Nephron progenitor cell (in vitro differentiated cells): ENCODE measurements around the gene UBE2J2.

ENCODE experiments used
- DNase-seq: peaks from one replicate; pipeline ENCODE4 v3.0.0; 2021
- H3K27ac Mint-ChIP-seq: 2 replicates; pipeline ENCODE4 v1.8.0; 2021; ENCODE audit warnings: mild to moderate bottlenecking, moderate library complexity, mixed read lengths
- H3K27me3 Mint-ChIP-seq: 2 replicates; pipeline ENCODE4 v1.8.0; 2021; ENCODE audit warnings: mild to moderate bottlenecking, low read depth, mixed read lengths; ENCODE audit not compliant: poor library complexity
- H3K36me3 Mint-ChIP-seq: 2 replicates; pipeline ENCODE4 v1.8.0; 2021; ENCODE audit warnings: low read depth, mixed read lengths
- H3K4me1 Mint-ChIP-seq: 2 replicates; pipeline ENCODE4 v1.8.0; 2021; ENCODE audit warnings: mixed read lengths
- H3K4me3 Mint-ChIP-seq: 2 replicates; pipeline ENCODE4 v1.8.0; 2021; ENCODE audit warnings: mild to moderate bottlenecking, moderate library complexity, mixed read lengths
- H3K9me3 Mint-ChIP-seq: 2 replicates; pipeline ENCODE4 v1.8.0; 2021; ENCODE audit warnings: mild to moderate bottlenecking, moderate library complexity, mixed read lengths
- TF ChIP-seq, protein P1 (sequence below): fragments of 200-600 bp; sonication (generic); IDR thresholded peaks from 2 replicates; pipeline ENCODE4 v1.5.0; 2021; ENCODE audit warnings: antibody characterized with exemption

Gene UBE2J2

DNA sequence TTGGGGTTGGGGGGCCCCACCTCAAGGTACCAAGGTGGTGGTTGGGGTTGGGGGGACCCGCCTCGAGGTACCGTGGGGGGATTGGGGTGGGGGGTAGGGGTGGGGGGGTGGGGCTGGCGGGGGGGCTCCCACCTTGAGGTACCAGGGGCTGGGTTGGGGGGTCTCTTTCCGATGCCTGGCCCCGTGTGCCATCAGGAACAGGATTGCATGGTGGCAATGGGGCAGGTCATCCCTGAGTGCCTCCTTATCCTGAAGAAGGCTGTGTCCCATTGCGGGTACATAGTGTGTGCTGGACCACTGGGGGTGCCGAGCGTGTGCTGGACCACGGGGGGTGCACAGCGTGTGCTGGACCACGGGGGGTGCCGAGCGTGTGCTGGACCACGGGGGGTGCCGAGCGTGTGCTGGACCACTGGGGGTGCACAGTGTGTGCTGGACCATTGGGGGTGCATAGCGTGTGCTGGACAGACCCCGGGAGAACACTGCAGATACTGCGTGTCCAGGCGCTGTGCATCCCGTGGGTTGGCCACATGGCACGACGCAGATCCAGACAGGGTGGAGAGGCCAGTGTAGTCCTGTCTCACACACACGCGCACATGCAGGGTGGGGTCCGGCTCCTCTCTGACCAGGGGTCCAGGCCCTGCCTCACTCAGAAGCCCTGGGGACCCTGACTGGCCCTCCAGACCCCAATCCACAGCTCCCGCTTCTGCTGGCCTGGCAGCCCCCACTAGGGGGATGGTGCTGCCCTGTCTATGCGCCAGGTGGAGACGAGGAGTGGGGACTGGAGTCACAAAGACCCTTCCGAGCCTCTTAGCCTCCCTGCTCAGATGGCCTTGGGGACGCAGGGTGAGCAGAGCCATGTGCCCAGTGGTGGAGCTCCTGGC is 10.8 kb upstream of the UBE2J2 start:
- no peak for DNase-seq
- Mint-ChIP-seq H3K4me3 (no peak overlapping the region), H3K36me3 (no peaks in the 10 kb centered on the region), H3K27ac (no peak overlapping the region), H3K27me3 (peaks cover 3% of the 10 kb centered on the region), H3K9me3 (no peaks in the 10 kb centered on the region), H3K4me1 (peaks cover 14% of the 10 kb centered on the region)
- TF ChIP-seq, protein P1, sequence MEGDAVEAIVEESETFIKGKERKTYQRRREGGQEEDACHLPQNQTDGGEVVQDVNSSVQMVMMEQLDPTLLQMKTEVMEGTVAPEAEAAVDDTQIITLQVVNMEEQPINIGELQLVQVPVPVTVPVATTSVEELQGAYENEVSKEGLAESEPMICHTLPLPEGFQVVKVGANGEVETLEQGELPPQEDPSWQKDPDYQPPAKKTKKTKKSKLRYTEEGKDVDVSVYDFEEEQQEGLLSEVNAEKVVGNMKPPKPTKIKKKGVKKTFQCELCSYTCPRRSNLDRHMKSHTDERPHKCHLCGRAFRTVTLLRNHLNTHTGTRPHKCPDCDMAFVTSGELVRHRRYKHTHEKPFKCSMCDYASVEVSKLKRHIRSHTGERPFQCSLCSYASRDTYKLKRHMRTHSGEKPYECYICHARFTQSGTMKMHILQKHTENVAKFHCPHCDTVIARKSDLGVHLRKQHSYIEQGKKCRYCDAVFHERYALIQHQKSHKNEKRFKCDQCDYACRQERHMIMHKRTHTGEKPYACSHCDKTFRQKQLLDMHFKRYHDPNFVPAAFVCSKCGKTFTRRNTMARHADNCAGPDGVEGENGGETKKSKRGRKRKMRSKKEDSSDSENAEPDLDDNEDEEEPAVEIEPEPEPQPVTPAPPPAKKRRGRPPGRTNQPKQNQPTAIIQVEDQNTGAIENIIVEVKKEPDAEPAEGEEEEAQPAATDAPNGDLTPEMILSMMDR = no peak

DNA sequence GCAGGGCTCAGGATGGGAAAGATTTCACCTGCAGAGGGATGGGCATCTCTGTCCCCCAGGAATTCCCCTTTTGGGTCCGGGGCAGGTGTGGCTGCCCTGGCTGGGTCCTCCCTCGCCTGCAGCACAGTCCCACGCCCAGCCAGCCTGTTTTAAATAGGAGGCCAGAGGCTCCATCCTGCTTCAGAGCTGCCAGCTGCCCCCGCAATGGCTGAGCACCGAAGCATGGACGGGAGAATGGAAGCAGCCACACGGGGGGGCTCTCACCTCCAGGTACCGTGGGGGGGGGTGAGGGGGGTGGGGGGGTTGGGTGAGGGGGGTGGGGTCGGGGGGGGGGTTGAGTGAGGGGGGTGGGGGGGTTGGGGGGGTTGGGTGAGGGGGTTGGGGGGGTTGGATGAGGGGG is 10.2 kb upstream of the UBE2J2 start:
- Mint-ChIP-seq H3K27me3 (peaks cover 3% of the 10 kb centered on the region), H3K4me1 (peaks cover 14% of the 10 kb centered on the region), H3K4me3 (no peak overlapping the region), H3K9me3 (no peaks in the 10 kb centered on the region), H3K36me3 (no peaks in the 10 kb centered on the region), H3K27ac (no peak overlapping the region)
- no peak for DNase-seq
- TF ChIP-seq, protein P1 = no peak

DNA sequence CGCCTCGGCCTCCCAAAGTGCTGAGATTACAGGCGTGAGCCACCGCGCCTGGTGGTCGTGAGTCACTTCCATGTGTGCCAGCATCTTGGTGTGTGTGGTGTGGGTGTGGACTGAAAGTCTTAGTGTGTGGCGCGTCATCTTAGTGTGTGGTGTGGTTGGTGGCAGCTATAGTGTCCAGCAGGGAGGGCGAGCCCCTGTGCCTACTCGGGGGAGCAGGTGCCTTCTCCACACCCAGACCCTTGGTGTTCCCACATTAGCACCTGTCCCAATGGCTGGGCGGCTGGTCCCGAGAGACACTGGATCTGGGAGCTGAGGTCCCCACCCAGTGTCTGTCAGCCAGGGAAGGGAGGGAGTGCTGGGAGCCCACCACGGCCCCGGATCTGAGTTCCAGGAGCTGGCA is 9.3 kb upstream of the UBE2J2 start:
- DNase-seq = no peak
- H3K9me3 Mint-ChIP-seq = no peaks in the 10 kb centered on the region
- H3K4me3 Mint-ChIP-seq = no peak overlapping the region
- H3K4me1 Mint-ChIP-seq = peaks cover 14% of the 10 kb centered on the region
- TF ChIP-seq, protein P1 = no peak
- no peak overlapping the region for H3K27ac Mint-ChIP-seq
- H3K36me3 Mint-ChIP-seq = no peaks in the 10 kb centered on the region
- H3K27me3 Mint-ChIP-seq = peaks cover 1% of the 10 kb centered on the region

DNA sequence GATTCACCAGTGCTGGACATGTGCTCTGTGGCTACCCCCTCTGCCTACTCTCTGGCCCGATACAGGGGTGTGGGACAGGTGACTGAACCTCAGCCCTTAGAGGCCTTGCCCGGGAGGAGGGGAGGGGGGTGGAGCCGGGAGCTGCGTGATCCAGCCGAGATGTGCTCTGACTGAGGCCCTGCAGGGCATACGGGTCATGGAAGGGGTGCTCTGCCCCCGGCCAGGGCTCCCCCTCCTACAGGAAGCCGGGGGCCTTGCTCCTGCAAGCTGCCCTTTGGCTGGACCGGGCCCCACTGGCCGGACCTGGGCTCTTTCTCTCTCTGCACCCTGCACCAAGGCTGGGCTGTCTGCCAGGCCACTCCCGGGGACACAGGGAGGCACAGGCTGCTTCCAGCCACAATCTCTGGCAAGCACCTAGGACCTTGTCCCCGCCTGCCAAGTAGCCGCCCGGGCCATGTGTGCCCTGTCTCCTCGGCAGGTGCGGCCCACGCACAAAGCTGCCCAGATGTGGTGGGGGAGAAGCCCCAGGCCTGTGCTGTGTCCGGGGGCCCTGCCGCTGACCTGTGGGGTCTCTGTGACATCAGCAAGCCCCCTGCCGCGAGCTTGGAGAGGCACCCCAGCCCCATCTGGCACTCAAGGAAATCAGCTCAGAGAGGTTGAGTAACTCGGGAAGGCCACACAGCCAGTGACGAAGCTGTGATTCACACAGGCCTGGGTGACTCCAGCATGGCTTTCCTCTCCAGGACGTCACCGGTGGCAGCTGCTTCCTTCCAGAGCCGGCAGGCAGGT is 8.1 kb upstream of the UBE2J2 start:
- Mint-ChIP-seq H3K9me3 (no peaks in the 10 kb centered on the region), H3K27me3 (no peaks in the 10 kb centered on the region), H3K27ac (no peak overlapping the region), H3K4me1 (peaks cover 14% of the 10 kb centered on the region), H3K4me3 (no peak overlapping the region), H3K36me3 (no peaks in the 10 kb centered on the region)
- DNase-seq = no peak
- TF ChIP-seq, protein P1 = no peak

DNA sequence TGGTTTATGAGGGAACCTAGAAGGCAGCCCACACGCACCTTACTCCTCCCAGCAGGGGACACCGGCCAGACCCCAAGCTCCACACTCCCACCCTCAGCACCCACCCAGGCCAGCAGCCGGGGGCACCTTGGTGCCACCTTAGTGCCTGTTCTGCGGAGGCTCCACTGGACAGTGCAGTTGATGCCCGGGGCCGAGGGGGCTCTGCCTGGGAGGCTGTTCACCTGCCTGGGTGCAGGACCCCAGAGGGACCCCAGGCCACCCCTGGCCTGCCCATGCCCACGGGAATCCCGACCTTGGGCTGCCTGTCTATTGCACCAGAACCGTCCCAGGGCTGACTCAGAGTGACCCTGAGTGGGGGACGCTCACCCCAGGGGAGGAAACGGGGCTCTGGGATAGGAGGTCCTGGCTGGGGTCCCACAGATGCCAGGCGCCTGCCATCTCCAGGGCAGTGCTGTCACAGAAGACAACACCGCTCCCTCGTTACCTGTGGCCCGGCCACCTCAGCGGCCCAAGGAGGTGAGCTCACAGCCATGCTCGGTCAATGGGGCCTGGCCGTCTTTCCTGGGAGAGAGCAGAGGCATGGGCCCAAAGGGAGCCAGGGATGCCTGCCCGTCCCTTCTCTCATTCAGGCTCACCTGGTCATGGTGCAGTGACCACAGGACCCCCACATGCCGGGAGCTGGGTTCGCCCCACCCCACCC is 7.3 kb upstream of the UBE2J2 start:
- Mint-ChIP-seq H3K36me3 (no peaks in the 10 kb centered on the region), H3K27me3 (no peaks in the 10 kb centered on the region)

More for the DNA sequence above, 7.3 kb upstream of the UBE2J2 start:
- Mint-ChIP-seq H3K9me3 (no peaks in the 10 kb centered on the region), H3K27ac (no peak overlapping the region), H3K4me3 (no peak overlapping the region), H3K4me1 (peaks cover 15% of the 10 kb centered on the region)
- TF ChIP-seq, protein P1 = no peak
- no peak for DNase-seq
